Measurements from ENCODE around the gene LRRN3.

LRRN3 gene

GRCh38 chr7:111168182-111168581 is 77.3 kb downstream of the LRRN3 start:
- DNase-seq (ENCODE audit: low spot score) = peak; percentile 4

- no peak for DNase-seq (ENCODE audit: low spot score)
Observed at GRCh38 chr7:111172564-111173257, 81.8 kb downstream of the LRRN3 start.

DNA sequence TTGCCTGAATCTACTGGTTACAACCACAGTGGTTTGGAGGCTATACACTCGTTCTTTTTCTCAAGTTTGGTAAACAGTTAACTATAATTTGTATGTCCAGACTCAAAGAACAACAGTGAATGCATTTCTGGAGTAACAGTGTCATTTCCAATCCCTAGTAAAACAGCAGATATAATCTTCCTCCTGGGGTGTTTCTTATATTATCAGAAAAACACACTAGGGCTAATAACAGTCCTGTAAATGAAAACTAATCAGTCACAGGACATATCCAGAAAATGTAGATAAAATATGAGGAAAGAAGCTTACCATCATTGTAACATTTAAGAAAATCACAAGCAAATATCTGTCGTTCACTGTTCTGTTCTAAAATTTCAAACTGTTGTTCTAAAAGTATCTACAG is 82.6 kb downstream of the LRRN3 start:
- DNase-seq (ENCODE audit: low spot score) = no peak

DNA sequence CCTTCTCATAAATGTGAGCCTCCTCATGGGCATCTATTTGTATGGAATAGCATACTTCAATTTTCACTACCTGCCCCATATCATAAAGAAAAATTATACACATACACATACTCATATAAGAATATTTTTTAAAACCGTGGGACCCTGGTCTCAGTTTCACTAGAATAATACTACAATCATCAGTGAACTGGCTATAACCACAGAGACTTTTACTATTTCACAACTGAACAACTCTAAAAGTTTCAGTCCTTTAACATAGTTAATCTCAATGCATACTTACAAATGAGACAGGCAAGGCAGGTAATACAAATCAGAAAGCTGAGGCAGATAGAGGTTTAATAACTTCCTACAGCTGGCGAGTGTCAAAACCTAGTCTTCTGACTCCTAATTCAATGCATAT is 83.1 kb downstream of the LRRN3 start:
- no peak for DNase-seq (ENCODE audit: low spot score)

GRCh38 chr7:111174510-111174909 is 83.6 kb downstream of the LRRN3 start:
- DNase-seq (ENCODE audit: low spot score) = no peak
